ENCODE results near the gene MBOAT1.
"Not testable (repeated sequence)": the region's sequence is repeated elsewhere in the genome, so short reads cannot be mapped to it uniquely, and the experiment has no call there.

The MBOAT1 gene

DNA sequence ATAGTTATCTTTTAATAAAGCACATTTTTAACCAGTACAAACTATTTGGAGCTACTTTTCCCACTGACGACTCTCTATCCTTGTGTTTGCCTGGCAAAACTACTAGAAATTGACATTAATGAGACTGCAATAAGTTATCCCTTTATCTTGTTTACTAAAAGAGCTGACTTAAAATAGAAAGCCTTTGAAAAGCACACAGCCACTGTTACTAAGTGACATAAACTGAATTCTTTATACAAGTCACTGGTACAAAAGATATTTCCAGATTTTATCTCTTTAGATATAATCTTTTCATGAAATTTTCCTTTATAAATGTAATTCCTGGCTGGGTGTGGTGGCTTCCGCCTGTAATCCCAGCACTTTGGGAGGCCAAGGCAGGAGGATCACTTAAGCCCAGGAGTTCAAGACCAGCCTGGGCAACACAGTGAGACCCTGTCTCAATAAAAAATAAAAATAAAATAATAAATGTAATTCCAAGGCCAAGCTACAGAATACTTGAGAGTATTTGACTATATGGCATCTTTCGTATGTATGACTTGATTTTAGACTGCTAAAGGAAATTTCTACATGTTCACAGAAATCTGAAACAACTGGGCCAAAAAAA lies 9.5 kb downstream of the MBOAT1 start:
- no peak for DNase-seq (ENCODE audit: low read depth in 2 of 2)

DNA sequence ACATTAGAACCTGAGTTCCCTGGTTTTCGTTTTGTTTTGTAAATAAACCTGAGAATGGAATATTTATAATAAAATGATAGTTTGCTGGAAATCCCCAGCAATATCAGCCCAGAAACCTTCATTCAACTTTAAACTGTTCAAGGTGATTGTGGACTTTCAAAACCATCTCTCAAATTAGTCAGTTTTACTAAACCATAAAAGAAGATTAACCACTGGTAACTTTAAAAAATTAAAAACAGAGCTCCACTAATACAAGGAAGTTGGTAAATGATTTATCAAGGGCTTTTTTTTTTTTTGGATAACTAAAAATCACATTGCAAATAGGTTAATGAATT lies 10.0 kb downstream of the MBOAT1 start:
- no peak for DNase-seq (ENCODE audit: low read depth in 2 of 2)

DNA sequence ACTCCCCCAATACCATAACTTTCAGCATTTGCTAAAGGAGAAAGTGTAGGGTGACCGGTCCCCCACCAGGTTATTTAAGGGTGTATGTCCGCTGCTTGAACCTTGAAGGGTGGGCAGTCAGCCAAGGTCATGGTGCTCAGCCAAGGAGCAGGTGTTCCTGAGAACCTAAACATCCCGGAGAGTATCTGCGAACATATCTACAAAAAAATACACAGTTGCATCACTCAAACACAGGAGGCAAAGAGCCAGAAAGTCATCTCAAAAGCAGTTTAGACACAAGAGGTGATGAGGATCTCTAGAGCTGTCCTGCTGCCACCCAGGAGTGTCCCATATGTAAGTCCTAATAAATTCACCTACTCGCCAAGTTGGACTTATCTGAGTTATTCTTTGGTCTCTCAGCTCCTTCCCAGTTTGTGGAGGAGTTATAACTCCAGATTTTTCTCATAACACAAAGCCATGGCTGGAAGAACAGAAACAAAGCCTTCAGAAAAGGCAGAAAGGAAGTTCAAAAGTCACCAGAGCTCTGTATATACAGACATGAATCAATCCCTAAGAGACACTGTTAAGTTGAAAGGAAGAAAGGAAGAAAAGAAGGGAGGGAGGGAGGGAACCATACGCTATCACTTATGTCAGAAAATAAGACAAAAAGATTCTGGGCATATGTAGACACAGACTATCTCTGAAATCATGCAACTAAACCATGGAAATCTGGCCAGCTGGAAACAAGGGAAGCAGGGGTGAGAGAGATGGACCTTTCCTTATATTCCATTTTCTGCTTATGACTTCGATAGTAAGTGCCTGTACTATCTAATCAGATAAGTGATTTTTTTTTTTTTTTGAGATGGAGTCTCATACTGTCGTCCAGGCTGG lies 11.3 kb downstream of the MBOAT1 start:
- no peak for DNase-seq (ENCODE audit: low read depth in 2 of 2)

DNA sequence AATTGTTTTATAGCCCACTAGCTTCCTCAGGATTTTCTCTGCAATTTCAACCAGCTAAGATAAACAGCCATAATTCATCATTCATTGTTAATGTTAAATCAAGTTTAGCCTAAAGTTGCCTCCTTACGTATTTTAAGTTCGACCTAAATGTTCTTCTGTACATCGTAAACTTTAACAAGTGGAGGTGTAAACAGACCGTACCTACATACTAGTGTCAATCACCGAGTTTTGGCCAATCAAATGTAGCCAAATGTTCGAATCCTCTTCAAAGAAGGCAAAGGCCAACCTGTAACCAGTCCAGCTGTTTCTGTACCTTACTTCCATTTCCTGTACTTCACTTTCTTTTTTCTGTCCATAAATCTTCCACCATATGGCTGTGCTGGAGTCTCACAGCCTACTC lies 13.5 kb downstream of the MBOAT1 start:
- no peak for DNase-seq (ENCODE audit: low read depth in 2 of 2)

DNA sequence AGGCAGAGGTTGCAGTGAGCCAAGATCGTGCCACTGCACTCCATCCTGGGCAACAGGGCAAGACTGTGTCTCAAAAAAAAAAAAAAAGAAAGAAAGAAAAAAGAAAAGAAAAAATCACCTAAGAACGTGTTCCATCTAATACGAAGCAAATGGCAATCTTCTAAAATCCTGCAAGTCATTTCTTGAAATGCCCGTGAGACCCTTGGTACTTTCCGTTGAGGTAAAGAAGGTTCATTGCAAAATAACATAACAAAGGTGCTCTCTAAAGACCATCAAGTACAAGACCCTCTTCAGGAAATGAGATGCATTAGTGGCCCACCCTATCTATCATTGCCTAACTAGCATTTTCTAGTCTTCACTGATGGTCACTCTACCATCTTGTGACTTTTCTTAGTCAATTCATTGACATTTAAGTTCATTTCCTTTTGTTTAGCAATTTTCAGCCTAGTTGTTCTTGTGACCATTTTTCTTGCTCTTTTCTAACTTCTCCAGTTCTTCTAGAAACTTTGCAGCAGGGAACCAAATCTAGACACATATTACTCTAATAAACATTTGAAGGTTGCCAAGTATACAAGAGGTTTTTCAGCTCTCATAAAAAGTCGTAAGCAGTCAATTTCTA lies 14.0 kb downstream of the MBOAT1 start:
- no peak for DNase-seq (ENCODE audit: low read depth in 2 of 2)

DNA sequence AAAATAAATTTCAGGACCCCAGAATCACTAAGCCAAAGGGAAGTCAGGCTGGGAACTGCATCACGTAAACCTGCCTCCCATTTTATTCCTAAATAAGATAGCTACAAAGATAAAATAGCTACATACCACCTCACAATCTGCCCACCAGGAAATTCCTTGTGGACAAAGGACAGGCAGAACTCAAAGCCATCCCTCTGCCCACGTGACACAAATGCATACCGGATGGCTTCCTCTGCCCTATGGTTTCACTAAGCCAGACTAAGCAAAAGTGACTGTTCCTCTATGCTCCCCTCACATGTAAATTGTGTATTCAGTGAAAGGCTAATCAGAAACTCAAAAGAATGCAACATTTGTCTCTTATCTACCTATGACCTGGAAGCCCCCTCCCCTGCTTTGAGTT lies 15.0 kb downstream of the MBOAT1 start:
- DNase-seq (ENCODE audit: low read depth in 2 of 2), result no peak

DNA sequence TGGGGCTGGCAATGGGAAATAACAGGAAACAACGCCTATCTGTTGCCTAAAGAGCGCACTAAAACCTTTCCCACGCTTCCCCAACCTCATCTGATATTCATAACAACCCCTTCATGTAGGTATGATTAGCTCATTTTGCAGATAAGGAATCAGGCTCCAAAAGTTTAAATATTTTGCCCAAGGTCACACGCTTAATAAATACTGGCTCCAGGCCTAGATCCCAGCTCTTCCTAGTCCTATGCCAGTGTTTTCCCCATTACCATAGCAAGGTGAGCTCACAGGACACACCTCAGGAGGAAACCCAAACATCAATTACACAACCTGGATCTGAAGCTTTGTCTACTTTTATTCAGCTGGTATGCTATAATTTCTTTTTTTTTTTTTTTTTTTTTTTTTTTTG lies 19.6 kb downstream of the MBOAT1 start:
- DNase-seq (ENCODE audit: low read depth in 2 of 2), result no peak

DNA sequence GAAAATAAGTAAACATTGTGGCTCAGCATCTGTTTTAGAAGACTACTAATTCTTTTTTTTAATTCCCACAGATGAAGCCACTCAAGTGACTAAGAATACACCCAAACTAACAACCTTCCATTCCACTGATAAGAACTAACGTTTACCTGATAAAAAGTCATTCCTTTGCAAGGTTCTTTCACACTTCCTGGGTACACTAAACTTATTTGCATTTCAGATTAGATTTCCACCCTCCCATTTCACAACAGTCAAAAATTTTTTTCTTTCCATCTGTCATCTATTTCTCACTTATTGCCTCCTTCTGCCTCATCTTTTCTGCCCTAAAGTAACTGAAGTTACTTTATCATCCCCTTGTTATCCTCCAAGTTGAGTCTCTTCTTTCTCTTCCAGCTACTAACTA lies 20.3 kb downstream of the MBOAT1 start:
- DNase-seq (ENCODE audit: low read depth in 2 of 2), result no peak

DNA sequence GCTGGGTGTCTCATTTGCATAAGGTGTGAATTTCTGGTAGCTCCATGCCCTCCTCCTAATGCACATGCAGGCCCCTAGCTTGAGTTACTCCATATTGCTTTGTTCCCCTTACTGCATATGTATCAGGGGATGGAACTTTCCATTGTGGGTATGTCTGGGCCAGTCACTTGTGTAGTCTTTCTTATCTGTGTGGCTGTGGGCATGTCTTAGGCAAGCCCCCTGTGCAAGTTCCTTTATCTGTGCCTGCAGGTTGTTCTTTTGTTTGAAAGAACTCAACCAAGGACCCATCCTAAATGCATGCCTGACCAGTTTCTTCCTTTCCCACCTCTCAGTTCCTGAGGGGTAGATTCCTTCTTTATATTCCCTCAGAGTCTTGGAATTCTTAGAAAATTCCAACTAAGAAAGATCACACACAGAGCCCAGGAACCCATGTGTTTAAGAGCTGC lies 23.6 kb downstream of the MBOAT1 start:
- no peak for DNase-seq (ENCODE audit: low read depth in 2 of 2)

DNA sequence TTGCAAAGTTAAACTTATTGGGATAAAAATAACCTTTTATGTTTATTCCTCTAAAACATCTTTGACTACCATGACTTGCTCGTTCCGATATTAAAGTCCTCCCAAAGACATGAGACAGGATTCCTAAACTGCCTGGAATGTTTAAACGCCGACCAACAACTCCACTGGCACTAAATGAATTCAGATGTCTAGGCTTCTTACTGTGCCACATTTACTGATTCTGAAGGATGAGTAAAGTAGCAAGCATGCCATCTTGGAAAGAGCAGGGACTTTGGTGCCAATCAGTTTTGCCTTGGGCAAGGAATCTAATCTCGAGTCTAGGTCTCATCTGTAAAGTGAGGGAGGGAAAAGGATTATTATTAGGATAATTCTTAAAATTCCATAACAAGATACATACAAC lies 25.3 kb downstream of the MBOAT1 start:
- no peak for DNase-seq (ENCODE audit: low read depth in 2 of 2)

DNA sequence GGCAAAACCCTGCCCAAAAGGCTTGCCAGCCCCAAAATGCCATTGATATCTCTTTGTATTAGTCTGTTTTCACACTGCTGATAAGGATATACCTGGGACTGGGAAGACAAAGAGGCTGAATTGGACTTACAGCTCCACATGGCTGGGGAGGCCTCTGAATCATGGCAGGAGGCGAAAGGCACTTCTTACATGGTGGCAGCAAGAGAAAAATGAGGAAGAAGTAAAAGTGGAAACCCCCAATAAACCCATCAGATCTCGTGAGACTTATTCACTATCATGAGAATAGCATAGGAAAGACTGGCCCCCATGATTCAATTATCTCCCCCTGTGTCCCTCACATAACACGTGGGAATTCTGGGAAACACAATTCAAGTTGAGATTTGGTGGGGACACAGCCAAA lies 28.6 kb downstream of the MBOAT1 start:
- DNase-seq (ENCODE audit: low read depth in 2 of 2), result no peak

DNA sequence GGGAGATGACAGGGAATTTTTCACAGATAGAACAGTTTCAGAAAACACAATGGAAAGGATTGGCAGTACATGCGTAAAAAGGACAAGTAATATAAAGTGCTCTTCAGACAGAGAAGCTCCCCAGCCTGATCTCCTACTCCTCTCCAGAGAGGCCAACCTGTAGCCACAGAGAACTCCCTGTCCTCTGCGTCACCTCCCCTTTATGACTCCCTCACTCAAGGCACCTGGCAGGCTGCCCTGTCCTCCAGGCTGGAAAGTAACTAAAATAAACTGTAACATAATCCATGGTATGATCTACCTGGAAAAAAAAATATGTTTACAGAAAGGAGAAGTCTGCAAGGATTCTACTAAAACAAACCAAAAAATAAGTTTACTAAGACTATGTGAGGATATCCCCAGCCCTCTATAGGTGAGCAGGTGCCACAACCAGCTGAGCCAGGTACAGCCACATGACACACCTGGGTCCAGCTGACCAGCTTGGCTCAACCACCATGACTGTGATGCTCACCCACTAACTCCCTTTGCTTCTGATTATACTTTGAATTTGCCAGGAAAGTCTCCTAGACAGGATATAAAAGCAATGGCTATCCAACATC lies 29.2 kb downstream of the MBOAT1 start:
- no peak for DNase-seq (ENCODE audit: low read depth in 2 of 2)

DNA sequence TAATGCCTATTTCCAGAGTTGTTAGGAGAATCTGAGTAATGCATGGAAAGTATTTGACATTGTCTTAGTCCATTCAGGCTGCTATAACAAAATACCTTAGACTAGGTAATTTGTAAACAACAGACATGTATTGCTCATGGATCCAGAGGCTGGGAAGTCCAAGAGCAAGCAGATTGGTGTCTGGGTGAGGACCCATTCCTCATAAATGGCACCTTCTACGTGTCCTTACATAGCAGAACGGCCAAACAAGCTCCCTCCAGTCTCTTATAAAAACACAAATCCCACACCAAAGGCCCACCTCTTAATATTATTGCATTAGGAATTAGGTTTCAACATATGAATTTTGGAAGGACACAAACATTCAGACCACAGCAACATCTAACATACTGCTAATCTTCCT lies 30.2 kb downstream of the MBOAT1 start:
- no peak for DNase-seq (ENCODE audit: low read depth in 2 of 2)

DNA sequence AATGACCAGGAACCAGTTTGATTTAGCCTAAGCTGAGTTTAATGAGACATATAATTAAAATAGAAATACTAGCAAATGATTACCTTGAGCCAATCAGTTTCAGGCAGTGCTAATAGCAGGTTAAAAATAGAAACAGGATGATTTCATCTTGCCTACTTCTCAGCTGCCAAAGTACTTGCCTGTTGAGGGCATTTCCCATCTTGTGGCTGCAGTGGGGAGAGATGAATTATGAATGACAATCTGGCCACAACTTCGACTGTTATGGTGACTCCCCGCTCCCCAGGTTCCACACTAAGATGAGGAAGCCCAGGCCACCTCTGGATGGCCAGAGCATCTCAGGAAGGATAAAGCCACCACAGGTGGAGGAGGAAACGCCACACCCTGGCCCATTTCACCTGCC lies 31.3 kb downstream of the MBOAT1 start:
- DNase-seq (ENCODE audit: low read depth in 2 of 2), result no peak

DNA sequence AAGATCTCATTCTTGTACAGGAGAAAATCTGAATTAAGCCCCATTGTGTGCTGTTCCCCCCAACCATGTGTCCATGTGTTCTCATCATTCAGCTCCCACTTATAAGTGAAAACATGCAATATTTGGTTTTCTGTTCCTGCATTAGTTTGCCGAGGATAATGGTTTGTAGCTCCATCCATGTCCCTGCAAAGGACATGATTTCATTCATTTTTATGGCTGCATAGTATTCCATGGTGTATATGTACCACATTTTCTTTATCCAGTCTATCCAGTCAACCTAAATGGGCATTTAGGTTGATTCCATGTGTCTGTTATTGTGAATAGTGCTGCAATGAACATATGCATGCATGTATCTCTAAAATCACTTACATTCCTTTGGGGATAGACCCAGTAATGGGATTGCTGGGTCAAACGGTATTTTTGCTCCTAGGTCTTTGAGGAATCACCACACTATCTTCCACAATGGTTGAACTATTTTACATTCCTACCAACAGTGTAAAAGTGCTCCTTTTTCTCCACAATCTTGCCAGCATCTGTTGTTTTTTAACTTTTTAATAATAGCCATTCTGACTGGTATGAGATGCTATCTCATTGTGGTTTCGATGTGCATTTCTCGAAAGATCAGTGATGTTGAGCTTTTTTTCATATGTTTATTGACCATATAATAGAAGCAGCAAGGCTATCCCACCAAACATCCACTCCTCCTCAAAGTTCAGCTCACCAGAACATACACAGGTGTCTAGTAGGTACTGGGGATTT lies 32.8 kb downstream of the MBOAT1 start:
- DNase-seq (ENCODE audit: low read depth in 2 of 2), result not testable (repeated sequence)

DNA sequence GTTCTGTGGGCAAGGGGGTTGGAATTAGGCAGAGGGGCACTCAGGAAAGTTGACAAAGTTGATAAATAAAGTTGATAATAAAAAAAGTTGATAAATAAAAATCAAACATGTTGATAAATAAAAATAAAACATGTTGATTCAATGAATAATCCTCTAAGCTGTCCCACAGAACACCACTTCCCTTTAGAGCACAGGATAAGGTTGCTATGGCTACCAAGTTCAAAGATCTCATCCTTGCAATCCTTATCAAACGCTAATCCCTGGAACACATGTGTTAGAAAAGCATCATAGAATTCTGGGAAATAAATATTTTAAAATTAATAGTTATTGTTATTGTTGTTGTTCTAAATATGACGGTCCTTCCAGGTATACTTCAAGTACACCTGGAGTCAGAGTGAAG lies 33.9 kb downstream of the MBOAT1 start:
- DNase-seq (ENCODE audit: low read depth in 2 of 2), result no peak

DNA sequence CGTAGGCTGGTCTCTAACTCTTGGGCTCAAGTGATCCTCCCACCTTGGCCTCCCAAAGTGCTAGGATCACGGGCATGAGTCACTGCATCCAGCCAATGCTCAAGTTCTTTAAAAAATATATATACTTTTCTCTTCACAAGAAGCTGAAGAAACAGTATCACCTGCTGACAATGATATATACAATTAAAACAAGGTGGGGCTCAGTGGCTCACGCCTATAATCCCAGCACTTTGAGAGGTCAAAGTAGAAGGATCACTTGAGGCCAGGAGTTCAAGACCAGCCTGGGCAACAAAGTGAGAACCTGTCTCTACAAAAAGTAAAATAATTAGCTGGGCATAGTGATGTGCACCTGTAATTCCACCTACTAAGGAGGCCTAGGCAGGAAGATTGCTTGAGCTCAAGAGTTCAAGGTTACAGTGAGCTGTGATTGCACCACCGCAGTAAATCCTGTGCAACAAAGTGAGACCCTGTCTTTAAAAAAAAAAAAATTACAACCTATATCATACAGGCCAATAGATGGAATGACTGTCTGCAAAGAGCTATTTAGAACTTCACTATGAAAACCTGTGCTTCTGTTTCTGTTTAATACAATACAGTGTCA lies 36.4 kb downstream of the MBOAT1 start:
- no peak for DNase-seq (ENCODE audit: low read depth in 2 of 2)

DNA sequence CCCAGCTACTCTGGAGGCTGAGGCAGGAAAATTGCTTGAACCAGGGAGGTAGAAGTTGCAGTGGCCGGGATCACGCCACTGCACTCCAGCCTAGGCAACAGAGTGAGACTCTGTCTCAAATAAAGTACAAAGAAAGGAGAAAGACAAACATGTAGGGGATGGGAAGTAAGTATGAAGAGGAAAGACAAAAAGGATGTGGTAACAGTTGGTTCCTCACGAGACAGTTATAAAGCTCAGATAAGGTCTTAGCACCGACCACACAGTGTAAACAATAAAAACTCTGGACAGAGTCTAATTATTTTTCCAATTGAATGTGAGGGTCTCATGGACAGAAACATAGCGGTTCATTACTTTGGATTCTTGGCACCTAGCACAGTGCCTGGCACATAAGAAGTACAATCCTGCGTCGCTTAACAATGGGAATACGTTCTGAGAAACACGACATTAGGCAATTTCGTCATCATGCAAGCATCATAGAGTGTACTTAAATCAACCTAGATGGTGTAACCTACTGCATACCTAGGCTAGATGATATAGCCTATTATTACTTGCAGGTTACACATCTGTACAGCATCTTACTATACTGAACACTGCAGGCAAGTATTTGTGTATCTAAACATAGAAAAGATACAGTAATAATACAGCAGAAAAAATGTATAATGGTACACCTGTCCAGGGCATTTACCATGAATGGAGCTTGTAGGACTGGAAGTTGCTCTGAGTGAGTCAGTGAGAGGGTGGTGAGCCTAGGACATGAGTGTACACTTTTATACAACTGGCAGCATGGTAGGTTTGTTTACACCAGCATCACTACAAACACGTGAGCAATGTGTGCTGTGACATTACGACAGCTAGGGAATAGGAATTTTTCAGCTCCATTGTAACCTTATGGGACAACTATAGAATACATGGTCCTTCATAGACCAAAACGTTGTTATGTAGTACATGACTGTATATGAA lies 38.2 kb downstream of the MBOAT1 start:
- no peak for DNase-seq (ENCODE audit: low read depth in 2 of 2)

DNA sequence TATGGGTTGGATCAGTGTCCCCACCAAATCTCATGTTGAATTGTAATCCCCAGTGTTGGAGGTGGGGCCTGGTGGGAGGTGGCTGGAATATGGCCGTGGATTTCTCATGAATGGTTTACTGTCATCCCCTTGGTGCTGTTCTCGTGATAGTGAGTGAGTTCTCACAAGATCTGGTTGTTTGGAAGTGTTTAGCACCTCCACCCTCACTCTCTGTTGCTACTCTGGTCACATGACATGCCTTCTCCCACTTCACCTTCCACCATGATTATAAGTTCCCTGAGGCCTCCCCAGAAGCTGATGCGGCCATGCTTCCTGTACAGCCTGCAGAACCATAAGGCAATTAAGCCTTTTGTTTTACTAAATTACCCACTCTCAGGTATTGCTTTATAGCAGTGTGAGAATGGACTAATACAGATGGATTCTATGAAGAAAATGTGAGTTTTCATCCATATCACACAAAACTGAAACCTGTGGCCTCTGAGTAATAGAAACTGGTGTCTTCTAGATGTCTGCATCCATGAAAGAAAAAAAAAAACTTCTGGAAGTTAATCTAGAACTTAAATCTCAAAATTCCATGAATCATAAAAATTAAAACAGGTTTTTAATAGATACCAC lies 39.3 kb downstream of the MBOAT1 start:
- DNase-seq (ENCODE audit: low read depth in 2 of 2), result no peak

All from stimulated activated CD4-positive, alpha-beta T cell treated with anti-CD3 and anti-CD28 coated beads, Interleukin-1b, Interleukin-23, amount 100 ng/mL, for 4 hours (primary cell).